OCI-LY1 (cell line): ENCODE results near the gene SUPT20HL2.
"Not testable (repeated sequence)": the region's sequence is repeated elsewhere in the genome, so short reads cannot be mapped to it uniquely, and the experiment has no call there.

Experiments used
- H2AFZ ChIP-seq: fragments of 200-600 bp; sonication (generic), shearing (Covaris generic); 2 replicates; pipeline ENCODE4 v1.6.0; 2014; ENCODE audit warnings: antibody characterized with exemption, mild to moderate bottlenecking, low read length
- H3F3A ChIP-seq: fragments of 200-600 bp; sonication (generic), shearing (Covaris generic); 2 replicates; pipeline ENCODE4 v1.6.0; 2014; ENCODE audit warnings: mild to moderate bottlenecking, antibody characterized with exemption, low read length, moderate library complexity; ENCODE audit not compliant: insufficient read depth
- H3K27ac ChIP-seq: fragments of 200-600 bp; sonication (generic); 2 replicates; pipeline ENCODE4 v1.5.1; 2014; ENCODE audit warnings: low read length, mixed run types, mild to moderate bottlenecking, low read depth; ENCODE audit not compliant: poor library complexity, severe bottlenecking
- H3K27me3 ChIP-seq: fragments of 200-600 bp; sonication (generic); 2 replicates; pipeline ENCODE4 v1.6.0; 2014; ENCODE audit warnings: antibody characterized with exemption, mild to moderate bottlenecking, low read length, moderate library complexity; ENCODE audit not compliant: insufficient read depth
- H3K36me3 ChIP-seq: fragments of 200-600 bp; sonication (generic); 2 replicates; pipeline ENCODE4 v1.6.1; 2014; ENCODE audit warnings: mild to moderate bottlenecking, antibody characterized with exemption, low read length, moderate library complexity, mixed read lengths; ENCODE audit not compliant: insufficient read depth
- H3K4me1 ChIP-seq: fragments of 200-600 bp; sonication (generic); 2 replicates; pipeline ENCODE4 v1.5.1; 2014; ENCODE audit warnings: mild to moderate bottlenecking, low read length, moderate library complexity; ENCODE audit not compliant: insufficient read depth, severe bottlenecking
- H3K4me2 ChIP-seq: fragments of 200-600 bp; sonication (generic), shearing (Covaris generic); 2 replicates; pipeline ENCODE4 v1.6.1; 2014; ENCODE audit warnings: low read length
- H3K4me3 ChIP-seq: fragments of 200-600 bp; sonication (generic); 2 replicates; pipeline ENCODE4 v1.5.1; 2014; ENCODE audit warnings: low read length, low read depth, mild to moderate bottlenecking, mixed read lengths; ENCODE audit not compliant: poor library complexity, severe bottlenecking
- H3K79me2 ChIP-seq: fragments of 200-600 bp; shearing (Covaris generic); 2 replicates; pipeline ENCODE4 v1.6.1; 2016; ENCODE audit warnings: mixed run types, low read length, mixed read lengths; ENCODE audit not compliant: insufficient read depth
- H3K9ac ChIP-seq: fragments of 200-600 bp; sonication (generic), shearing (Covaris generic); 2 replicates; pipeline ENCODE4 v1.6.1; 2014; ENCODE audit warnings: mild to moderate bottlenecking, low read length, mixed read lengths
- H3K9me2 ChIP-seq: fragments of 200-600 bp; sonication (generic), shearing (Covaris generic); 2 replicates; pipeline ENCODE4 v1.6.1; 2014; ENCODE audit warnings: low read depth, mild to moderate bottlenecking, low read length, mixed read lengths
- H3K9me3 ChIP-seq: fragments of 200-600 bp; shearing (Covaris generic); 2 replicates; pipeline ENCODE4 v1.6.1; 2014; ENCODE audit warnings: low read length, mixed read lengths
- H4K20me1 ChIP-seq: fragments of 200-600 bp; sonication (generic), shearing (Covaris generic); 2 replicates; pipeline ENCODE4 v1.6.0; 2016; ENCODE audit warnings: mild to moderate bottlenecking, low read length; ENCODE audit not compliant: insufficient read depth
- EZH2 ChIP-seq: fragments of 200-600 bp; sonication (generic), shearing (Covaris generic); IDR thresholded peaks from 2 replicates; pipeline ENCODE4 v1.8.0; 2017; ENCODE audit warnings: borderline replicate concordance, mixed run types, mild to moderate bottlenecking, antibody characterized with exemption, low read length, moderate library complexity, mixed read lengths
- TF ChIP-seq, protein P1 (sequence below): fragments of 200-600 bp; sonication (generic), shearing (Covaris generic); IDR thresholded peaks from 2 replicates; pipeline ENCODE4 v1.5.1; 2017; ENCODE audit warnings: mild to moderate bottlenecking, antibody characterized with exemption, low read length, moderate library complexity, mixed read lengths

Gene SUPT20HL2

GRCh38 chrX:24310916-24311315 lies 3.0 kb downstream of the SUPT20HL2 start:
- not testable (repeated sequence) for H3K36me3 ChIP-seq, H3K27me3 ChIP-seq, H3K79me2 ChIP-seq, H3K27ac ChIP-seq, H3K9me2 ChIP-seq, H3K4me1 ChIP-seq, H3K4me3 ChIP-seq, H2AFZ ChIP-seq, H3F3A ChIP-seq, H4K20me1 ChIP-seq, H3K4me2 ChIP-seq, H3K9me3 ChIP-seq, H3K9ac ChIP-seq

DNA sequence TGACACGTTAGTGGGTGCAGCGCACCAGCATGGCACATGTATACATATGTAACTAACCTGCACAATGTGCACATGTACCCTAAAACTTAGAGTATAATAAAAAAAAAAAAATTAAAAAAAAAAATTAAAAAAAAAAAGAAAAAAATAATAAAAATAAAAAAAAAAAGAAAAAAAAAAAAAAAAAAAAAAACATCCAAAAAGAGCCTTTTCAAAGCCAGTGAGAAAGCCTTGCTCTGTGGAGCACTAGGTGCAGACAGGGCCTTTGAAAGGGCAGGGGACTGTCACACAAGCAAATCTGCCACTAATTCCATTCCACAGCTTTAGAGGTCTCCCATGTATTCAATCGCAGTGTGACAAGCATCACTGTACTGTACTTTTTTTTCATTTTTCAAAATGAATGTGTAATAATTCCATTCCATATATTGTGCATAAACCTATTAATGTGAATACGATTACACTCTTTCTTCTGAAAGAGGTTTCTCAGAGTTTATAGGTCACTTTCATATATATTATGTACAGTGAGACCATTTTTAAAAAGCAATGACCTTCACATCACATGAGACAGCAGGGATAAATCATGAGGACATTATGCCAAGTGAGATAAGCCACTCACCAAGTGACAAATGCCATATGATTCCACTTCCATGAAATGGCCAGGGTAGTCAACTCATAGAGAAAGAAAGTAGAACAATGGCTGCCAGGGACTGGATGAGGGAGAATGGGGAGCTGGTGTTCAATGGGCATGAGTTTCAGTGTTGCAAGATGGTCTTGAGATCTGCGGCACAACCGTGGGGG lies 4.1 kb downstream of the SUPT20HL2 start:
- H3F3A ChIP-seq: not testable (repeated sequence)

GRCh38 chrX:24308803-24309202 lies 5.1 kb downstream of the SUPT20HL2 start:
- H3K4me1 ChIP-seq, H4K20me1 ChIP-seq, H3K36me3 ChIP-seq, H3F3A ChIP-seq, H3K9me2 ChIP-seq, H3K79me2 ChIP-seq, H3K27ac ChIP-seq, H2AFZ ChIP-seq, H3K4me2 ChIP-seq, H3K27me3 ChIP-seq, H3K9me3 ChIP-seq, H3K4me3 ChIP-seq, H3K9ac ChIP-seq: not testable (repeated sequence)

More for the DNA sequence above, 4.1 kb downstream of the SUPT20HL2 start:
- not testable (repeated sequence) for H3K9ac ChIP-seq, H3K79me2 ChIP-seq, H4K20me1 ChIP-seq, H3K9me2 ChIP-seq, H3K9me3 ChIP-seq, H3K4me3 ChIP-seq, H3K4me1 ChIP-seq, H3K27me3 ChIP-seq, H2AFZ ChIP-seq, H3K4me2 ChIP-seq, H3K36me3 ChIP-seq, H3K27ac ChIP-seq

GRCh38 chrX:24306440-24306839 lies 7.4 kb downstream of the SUPT20HL2 start:
- H3K4me2 ChIP-seq: no peak overlapping the region
- no peaks in the 10 kb centered on the region for H3K9me2 ChIP-seq
- TF ChIP-seq EZH2: no peak
- TF ChIP-seq, protein P1, sequence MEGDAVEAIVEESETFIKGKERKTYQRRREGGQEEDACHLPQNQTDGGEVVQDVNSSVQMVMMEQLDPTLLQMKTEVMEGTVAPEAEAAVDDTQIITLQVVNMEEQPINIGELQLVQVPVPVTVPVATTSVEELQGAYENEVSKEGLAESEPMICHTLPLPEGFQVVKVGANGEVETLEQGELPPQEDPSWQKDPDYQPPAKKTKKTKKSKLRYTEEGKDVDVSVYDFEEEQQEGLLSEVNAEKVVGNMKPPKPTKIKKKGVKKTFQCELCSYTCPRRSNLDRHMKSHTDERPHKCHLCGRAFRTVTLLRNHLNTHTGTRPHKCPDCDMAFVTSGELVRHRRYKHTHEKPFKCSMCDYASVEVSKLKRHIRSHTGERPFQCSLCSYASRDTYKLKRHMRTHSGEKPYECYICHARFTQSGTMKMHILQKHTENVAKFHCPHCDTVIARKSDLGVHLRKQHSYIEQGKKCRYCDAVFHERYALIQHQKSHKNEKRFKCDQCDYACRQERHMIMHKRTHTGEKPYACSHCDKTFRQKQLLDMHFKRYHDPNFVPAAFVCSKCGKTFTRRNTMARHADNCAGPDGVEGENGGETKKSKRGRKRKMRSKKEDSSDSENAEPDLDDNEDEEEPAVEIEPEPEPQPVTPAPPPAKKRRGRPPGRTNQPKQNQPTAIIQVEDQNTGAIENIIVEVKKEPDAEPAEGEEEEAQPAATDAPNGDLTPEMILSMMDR: peak; percentile 18; the same call in 1 of the 2 replicates
- H3K27me3 ChIP-seq: no peaks in the 10 kb centered on the region
- H3K36me3 ChIP-seq: no peaks in the 10 kb centered on the region
- H3K9me3 ChIP-seq: no peaks in the 10 kb centered on the region
- H3F3A ChIP-seq: no peaks in the 10 kb centered on the region
- no peak overlapping the region for H3K4me3 ChIP-seq
- no peaks in the 10 kb centered on the region for H3K79me2 ChIP-seq
- no peaks in the 10 kb centered on the region for H4K20me1 ChIP-seq
- H3K4me1 ChIP-seq: no peaks in the 10 kb centered on the region
- no peak overlapping the region for H3K9ac ChIP-seq
- H2AFZ ChIP-seq: no peak overlapping the region
- no peak overlapping the region for H3K27ac ChIP-seq
